WTC11 (cell line): ENCODE data around the gene HS1BP3. TPM values are rescaled to one million over a fixed set of nuclear protein-coding genes. Genes with fewer than 3 reads are reported as not detected.

ENCODE experiments used
- ATAC-seq: fragments of 200-7000 bp; cut with Tn5 transposase; 2 replicates; pipeline ENCODE4 v1.10.0; 2021; ENCODE audit warnings: mild to moderate bottlenecking, moderate library complexity
- CTCF ChIA-PET: fragments of 300-600 bp; sonication (Branson Sonifier 250); formaldehyde crosslinking; loops from one replicate; lab custom pipeline; 2021; ENCODE audit warnings: antibody characterized with exemption; lab: Charles Lee
- POLR2A ChIA-PET: fragments of 350-600 bp; sonication (Branson Sonifier 250); formaldehyde crosslinking; loops from one replicate; lab custom pipeline; 2021; ENCODE audit warnings: antibody characterized with exemption; lab: Charles Lee
- DNase-seq: peaks from one replicate; pipeline ENCODE4 v3.0.0; 2021; ENCODE audit warnings: low spot score
- H3K27ac Mint-ChIP-seq: 2 replicates; pipeline ENCODE4 v1.8.0; 2021; ENCODE audit warnings: mixed read lengths
- H3K27me3 Mint-ChIP-seq: 2 replicates; pipeline ENCODE4 v1.8.0; 2021; ENCODE audit warnings: low read depth, mild to moderate bottlenecking, moderate library complexity, mixed read lengths
- H3K36me3 Mint-ChIP-seq: 2 replicates; pipeline ENCODE4 v1.8.0; 2021; ENCODE audit warnings: mixed read lengths
- H3K4me1 Mint-ChIP-seq: 2 replicates; pipeline ENCODE4 v1.8.0; 2022; ENCODE audit warnings: mixed read lengths
- H3K4me3 Mint-ChIP-seq: 2 replicates; pipeline ENCODE4 v1.8.0; 2021; ENCODE audit warnings: mild to moderate bottlenecking, moderate library complexity, mixed read lengths
- H3K9me3 Mint-ChIP-seq: 2 replicates; pipeline ENCODE4 v1.8.0; 2021; ENCODE audit warnings: mixed read lengths
- ATF1 ChIP-seq: sonication (generic); formaldehyde crosslinking; IDR thresholded peaks from 2 replicates; pipeline ENCODE4 v1.8.1; 2023; ENCODE audit warnings: mild to moderate bottlenecking, moderate library complexity, missing genetic modification reagents
- CBFB ChIP-seq: sonication (generic); formaldehyde crosslinking; IDR thresholded peaks from 2 replicates; pipeline ENCODE4 v1.8.1; 2022; ENCODE audit warnings: mild to moderate bottlenecking, low read depth, missing genetic modification reagents
- FOXK1 ChIP-seq: sonication (generic); formaldehyde crosslinking; IDR thresholded peaks from 2 replicates; pipeline ENCODE4 v1.8.0; 2022; ENCODE audit warnings: mild to moderate bottlenecking, moderate library complexity, missing genetic modification reagents
- FOXP1 ChIP-seq: sonication (generic); formaldehyde crosslinking; IDR thresholded peaks from 2 replicates; pipeline ENCODE4 v1.8.0; 2022; ENCODE audit warnings: missing genetic modification reagents, mild to moderate bottlenecking, moderate library complexity, borderline replicate concordance
- HMGA2 ChIP-seq: fragments of 250-450 bp; sonication (Bioruptor Pico); IDR thresholded peaks from 2 replicates; pipeline ENCODE4 v1.4.0; 2021; ENCODE audit warnings: mild to moderate bottlenecking, moderate library complexity
- IRF2 ChIP-seq: sonication (generic); formaldehyde crosslinking; IDR thresholded peaks from 2 replicates; pipeline ENCODE4 v1.8.0; 2022; ENCODE audit warnings: low read depth, missing genetic modification reagents, borderline replicate concordance
- JAZF1 ChIP-seq: fragments of 250-450 bp; sonication (Bioruptor Pico); IDR thresholded peaks from 2 replicates; pipeline ENCODE4 v1.9.0; 2021; ENCODE audit warnings: moderate library complexity, mild to moderate bottlenecking, inconsistent platforms
- MYBL2 ChIP-seq: sonication (generic); formaldehyde crosslinking; IDR thresholded peaks from 2 replicates; pipeline ENCODE4 v1.8.1; 2023; ENCODE audit warnings: mild to moderate bottlenecking, moderate library complexity, missing genetic modification reagents
- PRRX2 ChIP-seq: fragments of 250-450 bp; sonication (Bioruptor Pico); IDR thresholded peaks from 2 replicates; pipeline ENCODE4 v1.8.0; 2021; ENCODE audit warnings: mild to moderate bottlenecking
- SMAD3 ChIP-seq: sonication (generic); formaldehyde crosslinking; IDR thresholded peaks from 2 replicates; pipeline ENCODE4 v1.8.0; 2022; ENCODE audit warnings: missing genetic modification reagents, mild to moderate bottlenecking, borderline replicate concordance
- TEAD1 ChIP-seq: sonication (generic); formaldehyde crosslinking; IDR thresholded peaks from 2 replicates; pipeline ENCODE4 v1.8.0; 2022; ENCODE audit warnings: mild to moderate bottlenecking, missing genetic modification reagents
- ZNF138 ChIP-seq: sonication (generic); formaldehyde crosslinking; conservative IDR thresholded peaks from 2 replicates; pipeline ENCODE4 v1.8.1; 2022; ENCODE audit warnings: mild to moderate bottlenecking, moderate library complexity, missing genetic modification reagents
- ZNF281 ChIP-seq: sonication (generic); formaldehyde crosslinking; IDR thresholded peaks from 2 replicates; pipeline ENCODE4 v1.8.0; 2023; ENCODE audit warnings: mild to moderate bottlenecking, missing genetic modification reagents
- ZNF317 ChIP-seq: sonication (generic); formaldehyde crosslinking; IDR thresholded peaks from 2 replicates; pipeline ENCODE4 v1.8.1; 2023; ENCODE audit warnings: low read depth, mild to moderate bottlenecking, moderate library complexity, missing genetic modification reagents, borderline replicate concordance
- ZNF512 ChIP-seq: sonication (generic); formaldehyde crosslinking; IDR thresholded peaks from 2 replicates; pipeline ENCODE4 v1.8.1; 2022; ENCODE audit warnings: missing genetic modification reagents, borderline replicate concordance
- total RNA-seq: library from RNA; stranded (reverse); gene quantifications from 3 replicates; pipeline ENCODE4 v1.2.3, GENCODE V29; 2021
- TF ChIP-seq, protein P1 (sequence below): sonication (generic); formaldehyde crosslinking; conservative IDR thresholded peaks from 2 replicates; pipeline ENCODE4 v1.8.1; 2023; ENCODE audit warnings: mild to moderate bottlenecking, low read depth, missing genetic modification reagents, moderate library complexity
- TF ChIP-seq, protein P2 (sequence below): sonication (generic); formaldehyde crosslinking; conservative IDR thresholded peaks from 2 replicates; pipeline ENCODE4 v1.8.1; 2022; ENCODE audit warnings: mild to moderate bottlenecking, missing genetic modification reagents
- TF ChIP-seq, protein P3 (sequence below): fragments of 250-450 bp; sonication (Bioruptor Pico); conservative IDR thresholded peaks from 2 replicates; pipeline ENCODE4 v1.9.0; 2021; ENCODE audit warnings: mild to moderate bottlenecking
- TF ChIP-seq, protein P4 (sequence below): sonication (generic); formaldehyde crosslinking; IDR thresholded peaks from 2 replicates; pipeline ENCODE4 v1.8.1; 2023; ENCODE audit warnings: mild to moderate bottlenecking, missing genetic modification reagents, borderline replicate concordance
- TF ChIP-seq, protein P5 (sequence below): sonication (generic); formaldehyde crosslinking; IDR thresholded peaks from 2 replicates; pipeline ENCODE4 v1.8.0; 2022; ENCODE audit warnings: mild to moderate bottlenecking, missing genetic modification reagents

Gene HS1BP3
- total RNA-seq, 1 experiment from 2014 or later, result 17.9 TPM

DNA sequence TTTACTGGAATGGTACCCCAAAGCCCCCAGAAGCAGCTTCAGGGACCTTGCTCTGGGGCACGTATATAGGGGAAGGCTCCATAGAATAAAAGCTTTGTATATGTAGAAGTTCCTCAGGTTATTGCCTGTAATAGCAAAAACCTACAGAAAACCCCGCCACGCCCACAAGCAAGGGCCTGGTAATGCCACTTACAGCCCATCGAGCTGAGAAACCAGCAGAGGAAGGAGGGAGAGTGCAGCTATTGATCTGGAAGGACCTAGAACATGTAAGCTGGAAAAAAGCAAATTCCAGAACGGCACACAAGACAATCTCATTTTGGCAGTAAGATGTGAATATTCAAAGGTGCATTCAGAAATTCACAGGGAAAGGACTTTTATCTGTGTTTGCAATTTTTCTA, 15.8 kb downstream of the HS1BP3 start:
- H3K27me3 Mint-ChIP-seq, result no peaks in the 10 kb centered on the region
- H3K36me3 Mint-ChIP-seq, result no peaks in the 10 kb centered on the region
- DNase-seq (no peak), ATAC-seq (no peak)
- H3K4me3 Mint-ChIP-seq, result no peak overlapping the region
- H3K27ac Mint-ChIP-seq, result no peak overlapping the region
- H3K4me1 Mint-ChIP-seq, result peaks cover 33% of the 10 kb centered on the region
- ChIA-PET POLR2A (interaction anchor here (4.2 kb wide), 1 partner anchor 188 kb away, joined by 42 read pairs; the partner anchor contains the start of gene RHOB), CTCF (interaction anchor here (0.7 to 6.2 kb wide), 19 partner anchors 10 to 257 kb away, joined by 3 to 118 read pairs (median 6); partner anchors contain the start of genes HS1BP3 and RHOB)
- no peaks in the 10 kb centered on the region for H3K9me3 Mint-ChIP-seq
- no peak for TF ChIP-seq ZNF281
- no peak for TF ChIP-seq FOXK1 (CRISPR knock-in tag)
- no peak for TF ChIP-seq JAZF1 (CRISPR knock-in tag)
- TF ChIP-seq ZNF138 (CRISPR knock-in tag), result no peak
- TF ChIP-seq ATF1 (CRISPR knock-in tag), result no peak
- no peak for TF ChIP-seq MYBL2 (CRISPR knock-in tag)
- TF ChIP-seq, protein P1, sequence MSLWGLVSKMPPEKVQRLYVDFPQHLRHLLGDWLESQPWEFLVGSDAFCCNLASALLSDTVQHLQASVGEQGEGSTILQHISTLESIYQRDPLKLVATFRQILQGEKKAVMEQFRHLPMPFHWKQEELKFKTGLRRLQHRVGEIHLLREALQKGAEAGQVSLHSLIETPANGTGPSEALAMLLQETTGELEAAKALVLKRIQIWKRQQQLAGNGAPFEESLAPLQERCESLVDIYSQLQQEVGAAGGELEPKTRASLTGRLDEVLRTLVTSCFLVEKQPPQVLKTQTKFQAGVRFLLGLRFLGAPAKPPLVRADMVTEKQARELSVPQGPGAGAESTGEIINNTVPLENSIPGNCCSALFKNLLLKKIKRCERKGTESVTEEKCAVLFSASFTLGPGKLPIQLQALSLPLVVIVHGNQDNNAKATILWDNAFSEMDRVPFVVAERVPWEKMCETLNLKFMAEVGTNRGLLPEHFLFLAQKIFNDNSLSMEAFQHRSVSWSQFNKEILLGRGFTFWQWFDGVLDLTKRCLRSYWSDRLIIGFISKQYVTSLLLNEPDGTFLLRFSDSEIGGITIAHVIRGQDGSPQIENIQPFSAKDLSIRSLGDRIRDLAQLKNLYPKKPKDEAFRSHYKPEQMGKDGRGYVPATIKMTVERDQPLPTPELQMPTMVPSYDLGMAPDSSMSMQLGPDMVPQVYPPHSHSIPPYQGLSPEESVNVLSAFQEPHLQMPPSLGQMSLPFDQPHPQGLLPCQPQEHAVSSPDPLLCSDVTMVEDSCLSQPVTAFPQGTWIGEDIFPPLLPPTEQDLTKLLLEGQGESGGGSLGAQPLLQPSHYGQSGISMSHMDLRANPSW (CRISPR knock-in tag), result no peak
- TF ChIP-seq, protein P2, sequence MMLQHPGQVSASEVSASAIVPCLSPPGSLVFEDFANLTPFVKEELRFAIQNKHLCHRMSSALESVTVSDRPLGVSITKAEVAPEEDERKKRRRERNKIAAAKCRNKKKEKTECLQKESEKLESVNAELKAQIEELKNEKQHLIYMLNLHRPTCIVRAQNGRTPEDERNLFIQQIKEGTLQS (CRISPR knock-in tag), result no peak
- no peak for TF ChIP-seq IRF2
- no peak for TF ChIP-seq ZNF317 (CRISPR knock-in tag)
- TF ChIP-seq SMAD3 (CRISPR knock-in tag), result no peak
- TF ChIP-seq, all 79 proteins: peak for 0

GRCh38 chr2:20634507-20635112, 16.3 kb downstream of the HS1BP3 start:
- H3K4me1 Mint-ChIP-seq, result peaks cover 33% of the 10 kb centered on the region
- DNase-seq (no peak), ATAC-seq (no peak)
- POLR2A ChIA-PET, result interaction anchor here (4.2 kb wide), 1 partner anchor 187 kb away, joined by 42 read pairs; the partner anchor contains the start of gene RHOB
- no peaks in the 10 kb centered on the region for H3K36me3 Mint-ChIP-seq
- no peaks in the 10 kb centered on the region for H3K27me3 Mint-ChIP-seq
- no peak overlapping the region for H3K27ac Mint-ChIP-seq
- H3K4me3 Mint-ChIP-seq, result no peak overlapping the region
- CTCF ChIA-PET, result interaction anchor here (0.7 to 6.2 kb wide), 18 partner anchors 8 to 256 kb away, joined by 3 to 118 read pairs (median 10); partner anchors contain the start of genes HS1BP3 and RHOB
- H3K9me3 Mint-ChIP-seq, result no peaks in the 10 kb centered on the region
- TF ChIP-seq, protein P3, sequence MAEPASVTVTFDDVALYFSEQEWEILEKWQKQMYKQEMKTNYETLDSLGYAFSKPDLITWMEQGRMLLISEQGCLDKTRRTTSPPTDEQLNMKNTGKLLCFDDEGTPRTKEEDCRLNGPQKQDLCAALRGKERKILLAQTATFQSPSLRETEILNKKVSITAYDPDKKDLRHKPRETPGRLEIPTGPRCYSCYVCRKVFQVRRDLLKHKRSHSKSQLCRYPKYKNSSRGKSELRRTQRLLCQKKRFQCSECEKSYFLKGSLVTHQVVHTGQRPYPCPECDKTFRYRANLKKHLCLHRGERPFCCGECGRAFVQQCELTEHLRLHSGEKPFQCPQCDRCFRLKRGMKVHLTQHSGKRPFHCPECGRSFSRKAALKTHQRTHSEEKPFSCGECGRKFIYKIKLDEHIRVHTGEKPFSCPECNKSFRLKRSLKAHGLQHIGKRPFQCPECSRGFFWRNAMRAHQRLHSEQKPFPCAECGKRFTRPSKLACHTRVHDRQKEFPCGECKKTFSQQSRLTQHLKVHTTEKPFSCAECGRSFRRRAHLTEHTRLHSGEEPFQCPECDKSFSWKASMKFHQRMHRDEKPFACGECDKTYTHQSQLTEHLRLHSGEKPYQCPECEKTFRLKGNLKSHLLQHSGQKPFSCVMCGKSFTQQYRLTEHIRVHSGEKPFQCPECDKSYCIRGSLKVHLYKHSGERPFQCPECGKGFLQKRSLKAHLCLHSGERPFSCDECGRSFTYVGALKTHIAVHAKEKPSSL (CRISPR knock-in tag), result no peak
- TF ChIP-seq PRRX2 (CRISPR knock-in tag) (no peak), ZNF512 (CRISPR knock-in tag) (no peak), FOXP1 (CRISPR knock-in tag) (no peak), TEAD1 (CRISPR knock-in tag) (no peak), HMGA2 (CRISPR knock-in tag) (no peak), CBFB (CRISPR knock-in tag) (no peak)
- TF ChIP-seq, protein P4, sequence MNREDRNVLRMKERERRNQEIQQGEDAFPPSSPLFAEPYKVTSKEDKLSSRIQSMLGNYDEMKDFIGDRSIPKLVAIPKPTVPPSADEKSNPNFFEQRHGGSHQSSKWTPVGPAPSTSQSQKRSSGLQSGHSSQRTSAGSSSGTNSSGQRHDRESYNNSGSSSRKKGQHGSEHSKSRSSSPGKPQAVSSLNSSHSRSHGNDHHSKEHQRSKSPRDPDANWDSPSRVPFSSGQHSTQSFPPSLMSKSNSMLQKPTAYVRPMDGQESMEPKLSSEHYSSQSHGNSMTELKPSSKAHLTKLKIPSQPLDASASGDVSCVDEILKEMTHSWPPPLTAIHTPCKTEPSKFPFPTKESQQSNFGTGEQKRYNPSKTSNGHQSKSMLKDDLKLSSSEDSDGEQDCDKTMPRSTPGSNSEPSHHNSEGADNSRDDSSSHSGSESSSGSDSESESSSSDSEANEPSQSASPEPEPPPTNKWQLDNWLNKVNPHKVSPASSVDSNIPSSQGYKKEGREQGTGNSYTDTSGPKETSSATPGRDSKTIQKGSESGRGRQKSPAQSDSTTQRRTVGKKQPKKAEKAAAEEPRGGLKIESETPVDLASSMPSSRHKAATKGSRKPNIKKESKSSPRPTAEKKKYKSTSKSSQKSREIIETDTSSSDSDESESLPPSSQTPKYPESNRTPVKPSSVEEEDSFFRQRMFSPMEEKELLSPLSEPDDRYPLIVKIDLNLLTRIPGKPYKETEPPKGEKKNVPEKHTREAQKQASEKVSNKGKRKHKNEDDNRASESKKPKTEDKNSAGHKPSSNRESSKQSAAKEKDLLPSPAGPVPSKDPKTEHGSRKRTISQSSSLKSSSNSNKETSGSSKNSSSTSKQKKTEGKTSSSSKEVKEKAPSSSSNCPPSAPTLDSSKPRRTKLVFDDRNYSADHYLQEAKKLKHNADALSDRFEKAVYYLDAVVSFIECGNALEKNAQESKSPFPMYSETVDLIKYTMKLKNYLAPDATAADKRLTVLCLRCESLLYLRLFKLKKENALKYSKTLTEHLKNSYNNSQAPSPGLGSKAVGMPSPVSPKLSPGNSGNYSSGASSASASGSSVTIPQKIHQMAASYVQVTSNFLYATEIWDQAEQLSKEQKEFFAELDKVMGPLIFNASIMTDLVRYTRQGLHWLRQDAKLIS, result no peak
- TF ChIP-seq, protein P5, sequence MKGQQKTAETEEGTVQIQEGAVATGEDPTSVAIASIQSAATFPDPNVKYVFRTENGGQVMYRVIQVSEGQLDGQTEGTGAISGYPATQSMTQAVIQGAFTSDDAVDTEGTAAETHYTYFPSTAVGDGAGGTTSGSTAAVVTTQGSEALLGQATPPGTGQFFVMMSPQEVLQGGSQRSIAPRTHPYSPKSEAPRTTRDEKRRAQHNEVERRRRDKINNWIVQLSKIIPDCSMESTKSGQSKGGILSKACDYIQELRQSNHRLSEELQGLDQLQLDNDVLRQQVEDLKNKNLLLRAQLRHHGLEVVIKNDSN, result no peak
